Measurements from ENCODE around the gene TMEM61.

DNA sequence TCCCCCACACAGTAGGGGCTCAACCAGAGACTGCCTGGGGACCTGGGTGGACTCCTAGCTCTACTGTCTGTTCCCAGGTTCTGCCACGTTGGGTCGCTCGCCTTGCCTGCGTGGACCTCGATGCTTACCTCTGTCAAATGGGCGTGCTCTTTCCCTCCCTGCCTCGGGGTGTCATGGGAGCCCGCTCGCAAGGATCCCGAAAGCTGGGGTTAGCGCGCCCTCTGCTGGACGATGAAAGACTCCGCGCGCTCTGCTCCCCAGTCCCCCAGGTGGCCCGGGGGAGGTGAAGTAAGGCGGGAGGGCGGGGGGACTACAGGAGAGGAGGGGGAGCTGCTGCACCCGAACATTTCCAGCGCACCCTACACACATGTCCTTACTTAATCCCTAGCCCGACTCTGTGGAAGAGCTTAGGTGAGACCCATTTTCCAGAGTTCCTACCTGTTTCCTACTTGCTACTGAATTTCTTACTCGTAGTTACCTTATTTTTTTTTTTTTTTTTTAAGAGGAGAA is 16.0 kb downstream of the TMEM61 start:
- TF ChIP-seq, protein P1, sequence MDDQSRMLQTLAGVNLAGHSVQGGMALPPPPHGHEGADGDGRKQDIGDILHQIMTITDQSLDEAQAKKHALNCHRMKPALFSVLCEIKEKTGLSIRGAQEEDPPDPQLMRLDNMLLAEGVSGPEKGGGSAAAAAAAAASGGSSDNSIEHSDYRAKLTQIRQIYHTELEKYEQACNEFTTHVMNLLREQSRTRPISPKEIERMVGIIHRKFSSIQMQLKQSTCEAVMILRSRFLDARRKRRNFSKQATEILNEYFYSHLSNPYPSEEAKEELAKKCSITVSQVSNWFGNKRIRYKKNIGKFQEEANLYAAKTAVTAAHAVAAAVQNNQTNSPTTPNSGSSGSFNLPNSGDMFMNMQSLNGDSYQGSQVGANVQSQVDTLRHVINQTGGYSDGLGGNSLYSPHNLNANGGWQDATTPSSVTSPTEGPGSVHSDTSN (IDR thresholded peaks at IDR 0.05), result no peak
- TF ChIP-seq RAD21 (IDR thresholded peaks at IDR 0.05; ENCODE audit: low read length) (peak; percentile 86), MEF2A (IDR thresholded peaks at IDR 0.05; ENCODE audit: borderline replicate concordance, low read depth) (no peak), TEAD4 (IDR thresholded peaks at IDR 0.05; ENCODE audit: borderline replicate concordance, insufficient read depth) (no peak), RFX5 (IDR thresholded peaks at IDR 0.05; ENCODE audit: low read length) (no peak), EP300 (IDR thresholded peaks at IDR 0.05; ENCODE audit: borderline replicate concordance in 1 of 2, low read depth in 1 of 2, low read length in 1 of 2) (no peak), FOSL2 (IDR thresholded peaks at IDR 0.05; ENCODE audit: borderline replicate concordance, low read depth) (no peak), TCF12 (IDR thresholded peaks at IDR 0.05) (no peak), POLR2AphosphoS5 (IDR thresholded peaks at IDR 0.05; ENCODE audit: low read depth, low read length) (no peak)
- TF ChIP-seq, protein P2, sequence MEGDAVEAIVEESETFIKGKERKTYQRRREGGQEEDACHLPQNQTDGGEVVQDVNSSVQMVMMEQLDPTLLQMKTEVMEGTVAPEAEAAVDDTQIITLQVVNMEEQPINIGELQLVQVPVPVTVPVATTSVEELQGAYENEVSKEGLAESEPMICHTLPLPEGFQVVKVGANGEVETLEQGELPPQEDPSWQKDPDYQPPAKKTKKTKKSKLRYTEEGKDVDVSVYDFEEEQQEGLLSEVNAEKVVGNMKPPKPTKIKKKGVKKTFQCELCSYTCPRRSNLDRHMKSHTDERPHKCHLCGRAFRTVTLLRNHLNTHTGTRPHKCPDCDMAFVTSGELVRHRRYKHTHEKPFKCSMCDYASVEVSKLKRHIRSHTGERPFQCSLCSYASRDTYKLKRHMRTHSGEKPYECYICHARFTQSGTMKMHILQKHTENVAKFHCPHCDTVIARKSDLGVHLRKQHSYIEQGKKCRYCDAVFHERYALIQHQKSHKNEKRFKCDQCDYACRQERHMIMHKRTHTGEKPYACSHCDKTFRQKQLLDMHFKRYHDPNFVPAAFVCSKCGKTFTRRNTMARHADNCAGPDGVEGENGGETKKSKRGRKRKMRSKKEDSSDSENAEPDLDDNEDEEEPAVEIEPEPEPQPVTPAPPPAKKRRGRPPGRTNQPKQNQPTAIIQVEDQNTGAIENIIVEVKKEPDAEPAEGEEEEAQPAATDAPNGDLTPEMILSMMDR (IDR thresholded peaks at IDR 0.05), result peak; percentile 87

All from SK-N-SH (cell line).